ENCODE results near the gene DPEP2NB.
"Not testable (repeated sequence)": the region's sequence is repeated elsewhere in the genome, so short reads cannot be mapped to it uniquely, and the experiment has no call there.

Gene DPEP2NB

DNA sequence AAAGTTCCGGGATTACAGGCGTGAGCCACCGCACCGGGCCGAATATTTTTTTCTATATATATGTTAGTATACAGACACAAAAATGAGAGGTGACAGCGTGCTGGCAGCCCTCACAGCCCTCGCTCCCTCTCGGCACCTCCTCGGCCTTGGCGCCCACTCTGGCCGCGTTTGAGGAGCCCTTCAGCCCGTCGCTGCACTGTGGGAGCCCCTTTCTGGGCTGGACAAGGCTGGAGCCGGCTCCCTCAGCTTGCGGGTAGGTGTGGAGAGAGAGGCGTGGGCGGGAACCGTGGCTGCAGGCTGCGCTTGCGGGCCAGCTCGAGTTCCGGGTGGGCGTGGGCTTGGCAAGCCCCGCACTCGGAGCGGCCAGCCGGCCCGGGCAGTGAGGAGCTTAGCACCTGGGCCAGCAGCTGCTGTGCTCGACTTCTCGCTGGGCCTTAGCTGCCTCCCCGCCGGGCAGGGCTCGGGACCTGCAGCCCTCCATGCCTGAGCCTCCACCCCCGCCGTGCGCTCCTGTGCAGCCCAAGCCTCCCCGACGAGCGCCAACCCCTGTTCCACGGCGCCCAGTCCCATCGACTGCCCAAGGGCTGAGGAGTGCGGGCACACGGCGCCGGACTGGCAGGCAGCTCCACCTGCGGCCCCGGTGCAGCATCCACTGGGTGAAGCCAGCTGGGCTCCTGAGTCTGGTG, 33.6 kb downstream of the DPEP2NB start:
- no peak for DNase-seq (ENCODE audit: low spot score)

DNA sequence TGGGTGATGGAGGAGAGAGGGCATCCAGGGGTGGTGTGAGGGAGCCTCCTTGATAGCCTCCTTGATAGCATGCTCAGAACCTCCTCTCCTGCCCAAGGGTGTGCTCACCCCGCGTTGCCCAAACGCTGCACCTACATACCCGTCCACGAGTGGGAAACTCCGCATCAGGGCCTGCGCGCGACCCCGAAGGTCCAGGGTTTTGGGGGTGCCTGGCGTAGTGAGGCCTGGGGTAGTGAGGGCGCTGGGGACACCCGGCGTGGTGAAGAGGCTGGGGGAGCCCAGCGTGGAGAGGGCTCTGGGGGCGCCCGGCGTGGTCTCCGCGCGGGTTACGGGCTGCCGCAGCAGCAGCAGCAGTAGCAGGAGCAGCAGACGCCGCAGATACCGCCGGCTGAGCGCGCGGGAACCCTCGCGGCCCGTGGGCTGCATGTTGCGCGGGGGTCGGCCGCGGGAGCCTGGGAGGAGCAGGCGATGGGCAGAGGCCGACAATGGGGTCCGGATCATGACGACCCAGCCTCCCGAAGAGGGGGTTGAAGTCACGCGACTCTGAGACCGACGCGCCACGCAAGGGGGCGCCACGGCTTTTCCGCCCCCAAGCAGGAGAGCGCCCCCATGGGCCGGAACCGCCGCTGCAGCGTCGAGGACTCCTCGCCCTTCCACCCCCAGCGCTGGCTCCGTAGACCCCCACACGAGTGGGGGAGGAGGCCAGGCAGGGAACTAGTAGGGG, 35.6 kb downstream of the DPEP2NB start, which contains the start of gene DPEP3:
Gene DPEP3 (minus strand): TSS at position 545 of the 724 bp plus-strand sequence. CDS start 119 bp downstream, at position 426.
- no peak for DNase-seq (ENCODE audit: low spot score)

DNA sequence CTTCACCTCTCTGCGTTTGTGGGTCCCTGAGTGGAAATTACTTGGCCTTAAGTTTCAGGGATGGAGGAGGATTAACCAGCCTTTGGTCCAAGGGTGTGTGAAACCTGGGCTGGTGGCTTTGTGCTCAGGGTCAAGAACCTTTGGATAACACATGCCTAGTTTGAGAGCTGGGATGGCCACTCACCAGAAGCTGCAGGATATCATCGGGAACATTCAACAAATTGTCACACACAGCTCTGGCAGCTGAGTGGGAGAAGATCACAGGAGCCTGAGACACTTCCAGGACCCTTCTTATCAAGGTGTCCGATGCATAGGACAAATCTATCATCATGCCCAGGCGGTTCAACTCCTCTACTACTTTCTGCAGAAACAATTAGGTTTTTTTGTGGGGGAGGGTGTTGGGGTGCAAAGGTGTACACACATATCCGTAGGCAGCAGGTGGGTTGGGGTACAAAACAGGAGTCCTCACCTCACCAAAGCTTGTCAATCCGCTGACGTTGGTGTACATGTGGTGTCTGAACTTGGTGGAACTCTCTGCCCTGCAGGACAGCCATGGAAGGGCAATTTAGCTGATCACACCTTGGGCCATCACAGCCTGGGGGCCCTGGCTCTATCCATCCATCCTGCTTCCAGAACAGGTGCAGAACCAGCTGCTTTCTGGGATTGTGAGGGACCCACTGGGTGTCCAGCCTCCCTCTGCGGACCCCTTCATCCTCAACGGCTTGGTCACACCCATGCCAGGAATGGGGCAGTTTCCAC, 38.1 kb downstream of the DPEP2NB start:
- no peak for DNase-seq (ENCODE audit: low spot score)

DNA sequence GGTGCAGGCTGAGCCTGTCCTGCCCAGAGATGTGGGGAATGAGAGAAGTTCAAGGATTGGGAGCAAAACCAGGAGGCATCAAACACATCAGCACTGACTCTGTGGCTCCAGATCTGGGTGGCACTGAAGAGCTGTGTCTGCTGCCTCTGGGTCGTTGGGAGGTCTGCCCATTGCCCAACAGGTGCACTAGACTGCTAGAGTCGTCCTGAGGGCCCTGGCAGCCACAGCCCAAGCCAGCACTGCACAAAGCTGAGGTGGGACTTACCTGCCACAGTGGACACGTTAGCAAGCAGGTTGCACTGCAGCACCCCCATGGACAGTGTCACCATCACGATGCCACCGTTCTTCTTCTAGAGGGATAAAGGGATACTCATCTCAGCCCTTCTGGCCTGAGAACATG, 38.7 kb downstream of the DPEP2NB start:
- DNase-seq (ENCODE audit: low spot score) = no peak

DNA sequence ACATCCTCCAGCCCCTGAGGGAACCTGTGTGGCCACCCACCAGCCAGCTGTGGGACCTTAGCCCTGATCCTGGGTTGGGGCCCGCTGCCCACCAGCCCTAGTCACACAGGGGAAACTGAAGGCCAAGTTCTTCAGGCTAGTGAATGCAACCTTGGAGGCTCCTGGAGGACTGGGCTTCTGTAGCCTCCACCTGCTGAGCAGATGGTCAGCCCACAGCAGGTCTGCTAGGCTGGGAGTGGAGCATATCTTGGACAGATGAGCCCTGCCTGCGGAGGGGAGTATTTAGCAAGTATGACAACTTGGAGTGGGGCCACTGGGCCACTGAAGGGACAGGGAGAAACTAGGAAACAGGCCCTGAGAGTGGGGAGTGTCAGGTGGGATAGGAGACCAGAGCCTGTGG, 39.5 kb downstream of the DPEP2NB start:
- DNase-seq (ENCODE audit: low spot score) = no peak

DNA sequence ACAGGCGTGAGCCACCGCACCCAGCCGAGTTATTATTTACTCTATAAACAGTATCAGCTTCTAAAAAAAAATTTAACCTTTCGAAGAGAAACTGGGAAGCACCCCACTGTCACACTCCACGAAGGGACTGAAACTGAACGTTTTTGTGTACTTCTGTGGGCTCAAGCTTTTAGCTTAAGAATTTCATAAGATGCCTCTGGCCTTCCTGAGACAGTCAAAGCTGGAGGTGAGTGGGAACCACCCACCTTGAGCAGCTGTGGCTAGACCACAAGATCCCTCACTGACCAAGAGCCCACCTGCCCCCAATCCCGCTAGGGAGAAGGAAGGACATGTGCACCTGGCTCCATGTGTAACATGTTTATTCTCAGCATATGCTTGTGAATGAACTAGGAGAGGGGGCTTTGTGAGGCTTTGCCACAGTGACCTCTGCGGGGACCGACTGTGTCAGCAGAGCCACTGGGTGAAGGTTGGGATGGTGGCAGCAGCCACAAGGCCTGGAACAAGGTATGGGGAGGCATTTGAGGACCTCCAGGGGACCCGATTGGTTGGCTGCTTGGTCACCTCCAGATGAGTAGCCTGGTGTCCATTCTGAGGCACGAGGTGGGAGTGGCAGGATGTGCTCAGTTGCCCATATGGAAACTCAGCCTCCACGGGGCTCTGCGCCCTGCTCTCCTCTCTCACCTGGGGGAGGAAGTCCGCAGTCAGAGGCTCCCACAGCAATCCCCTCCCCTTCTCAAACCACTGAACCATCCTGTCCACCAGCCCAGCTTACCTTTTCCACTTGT, 40.2 kb downstream of the DPEP2NB start:
- no peak for DNase-seq (ENCODE audit: low spot score)

DNA sequence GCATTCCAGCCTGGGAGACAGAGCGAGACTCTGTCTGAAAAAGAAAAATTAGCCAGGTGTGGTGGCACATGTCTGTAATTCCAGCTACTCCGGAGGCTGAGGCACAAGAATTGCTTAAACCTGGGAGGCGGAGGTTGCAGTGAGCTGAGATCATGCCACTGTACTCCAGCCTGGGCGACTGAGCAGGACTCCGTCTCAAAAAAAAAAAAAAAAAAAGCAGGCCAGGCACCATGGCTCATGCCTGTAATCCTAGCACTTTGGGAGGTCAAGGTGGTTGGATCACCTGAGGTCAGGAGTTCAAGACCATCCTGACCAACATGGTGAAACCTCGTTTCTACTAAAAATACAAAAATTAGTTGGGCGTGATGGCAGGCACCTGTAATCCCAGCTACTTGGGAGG, 43.4 kb downstream of the DPEP2NB start:
- DNase-seq (ENCODE audit: low spot score) = not testable (repeated sequence)

DNA sequence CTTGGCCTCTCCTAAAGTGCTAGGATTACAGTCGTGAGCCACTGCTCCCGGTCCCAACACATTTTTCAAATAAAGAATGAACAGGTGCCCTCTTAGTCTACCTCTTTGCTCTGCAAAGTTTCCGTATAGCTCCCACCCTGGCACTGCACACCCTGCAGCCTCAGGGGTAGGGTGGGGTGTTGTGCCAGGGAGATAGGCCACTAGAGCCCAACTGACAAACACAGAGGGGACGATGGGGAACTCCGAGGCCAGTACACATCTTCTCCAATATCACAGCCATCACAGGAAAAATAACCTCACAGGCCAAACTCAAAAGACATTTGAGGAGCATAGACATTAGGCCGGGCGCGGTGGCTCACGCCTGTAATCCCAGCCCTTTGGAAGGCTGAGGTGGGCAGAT, 44.6 kb downstream of the DPEP2NB start:
- DNase-seq (ENCODE audit: low spot score) = no peak

DNA sequence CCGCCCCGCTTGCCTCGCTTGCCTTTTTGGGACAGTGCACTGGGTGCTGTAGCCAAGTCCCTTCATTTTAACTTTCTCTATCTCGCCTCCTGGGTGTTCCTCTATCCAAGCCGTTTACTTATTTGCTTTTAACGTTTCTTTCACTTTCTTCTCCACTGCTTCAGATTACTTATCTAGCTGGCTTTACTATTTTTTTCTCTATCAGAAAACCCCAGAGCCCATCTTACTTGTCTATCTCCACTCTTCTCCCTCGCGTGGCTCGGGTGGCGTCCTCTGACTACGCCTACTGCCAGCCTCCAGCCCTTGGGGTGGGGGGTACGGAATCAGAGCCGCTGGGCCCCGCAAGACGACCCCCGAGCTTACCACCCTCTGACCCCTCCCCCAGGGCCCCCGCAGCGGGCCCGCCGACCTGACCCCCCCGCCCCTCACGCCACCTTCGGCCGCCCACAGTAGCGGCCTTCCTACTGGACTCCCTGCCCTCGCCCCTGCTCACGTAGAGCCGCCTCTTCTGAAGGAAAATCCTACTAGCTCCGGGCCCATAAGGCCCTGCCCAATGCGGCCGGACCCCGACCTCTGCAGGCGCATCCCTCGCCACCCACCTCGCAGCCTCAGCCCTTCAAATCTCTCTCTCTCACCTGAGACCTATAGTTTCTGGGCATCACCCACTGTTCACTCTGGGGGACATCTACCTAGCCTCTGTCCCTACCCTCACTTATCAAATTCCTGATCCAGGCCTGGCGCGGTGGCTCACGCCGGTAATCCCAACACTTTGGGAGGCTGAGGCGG, 46.3 kb downstream of the DPEP2NB start:
- DNase-seq (ENCODE audit: low spot score) = peak; percentile 48

DNA sequence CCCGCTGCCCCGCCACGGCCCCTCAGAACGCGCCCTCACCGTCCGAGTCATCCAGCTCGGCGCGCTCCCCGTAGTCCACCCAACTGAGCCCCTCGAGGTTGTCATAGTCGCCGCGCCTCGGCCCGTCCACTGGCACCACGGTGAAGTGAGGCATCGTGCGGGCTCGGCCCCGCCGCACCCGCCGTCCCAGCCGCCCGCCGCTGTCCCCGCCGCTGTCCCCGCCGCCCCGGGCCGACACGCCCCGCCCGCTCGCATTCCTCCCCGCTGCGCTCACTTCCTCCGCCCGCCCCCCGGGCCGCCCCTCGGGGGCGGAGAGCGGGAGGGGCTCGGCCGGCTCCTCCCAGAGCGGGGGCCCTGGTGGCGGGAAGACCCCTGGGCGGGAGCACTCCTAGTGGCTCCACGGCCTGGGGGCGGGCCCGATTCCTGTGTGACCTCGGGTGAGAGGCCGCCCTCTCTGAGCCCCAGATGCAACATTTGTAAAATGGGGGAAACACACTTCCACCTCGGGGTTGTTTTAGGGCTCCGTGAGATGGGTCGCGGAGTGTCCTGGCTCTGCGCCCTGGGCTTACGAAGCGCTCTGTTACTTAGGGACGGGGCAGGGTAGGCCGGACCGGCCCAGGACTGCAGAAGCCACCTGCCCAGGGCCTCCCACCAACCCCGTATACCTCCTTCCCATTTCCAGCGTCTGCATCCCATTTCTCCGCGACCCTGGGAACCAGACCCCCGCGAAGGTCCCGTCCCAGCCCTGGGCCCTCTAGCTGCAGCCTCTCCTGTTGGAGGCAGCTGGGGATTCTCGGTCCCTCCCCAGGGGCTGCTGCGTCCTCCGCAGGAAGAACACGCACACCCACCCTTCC, 47.1 kb downstream of the DPEP2NB start, which contains the start of gene SLC12A4:
Gene SLC12A4 (minus strand): TSS at position 238 of the 854 bp plus-strand sequence. CDS start 84 bp downstream, at position 154.
- DNase-seq (ENCODE audit: low spot score) = peak; percentile 62

DNA sequence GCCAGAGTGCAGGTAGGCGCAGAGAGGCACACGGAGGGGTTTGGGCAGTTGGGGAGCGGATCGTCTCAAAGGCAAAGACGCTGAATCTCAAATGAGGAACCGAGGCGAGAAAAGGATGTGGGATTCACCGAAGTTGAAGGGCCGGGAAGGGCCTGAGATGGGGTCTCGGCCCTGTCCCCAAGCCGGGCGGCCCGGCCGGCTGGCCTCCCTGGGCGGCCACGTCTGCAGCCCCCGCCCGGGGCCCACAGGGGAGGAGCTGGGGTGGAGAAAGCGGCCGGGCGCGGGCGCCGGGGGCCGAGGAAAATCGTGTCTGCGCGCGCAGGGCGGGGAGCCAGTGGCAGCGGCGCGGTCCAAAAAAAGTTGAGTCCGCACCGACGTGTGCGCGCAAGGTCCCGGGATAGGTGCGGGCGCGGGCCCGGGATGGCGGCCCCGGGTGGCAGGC, 47.7 kb downstream of the DPEP2NB start:
- peak; percentile 41 for DNase-seq (ENCODE audit: low spot score)

DNA sequence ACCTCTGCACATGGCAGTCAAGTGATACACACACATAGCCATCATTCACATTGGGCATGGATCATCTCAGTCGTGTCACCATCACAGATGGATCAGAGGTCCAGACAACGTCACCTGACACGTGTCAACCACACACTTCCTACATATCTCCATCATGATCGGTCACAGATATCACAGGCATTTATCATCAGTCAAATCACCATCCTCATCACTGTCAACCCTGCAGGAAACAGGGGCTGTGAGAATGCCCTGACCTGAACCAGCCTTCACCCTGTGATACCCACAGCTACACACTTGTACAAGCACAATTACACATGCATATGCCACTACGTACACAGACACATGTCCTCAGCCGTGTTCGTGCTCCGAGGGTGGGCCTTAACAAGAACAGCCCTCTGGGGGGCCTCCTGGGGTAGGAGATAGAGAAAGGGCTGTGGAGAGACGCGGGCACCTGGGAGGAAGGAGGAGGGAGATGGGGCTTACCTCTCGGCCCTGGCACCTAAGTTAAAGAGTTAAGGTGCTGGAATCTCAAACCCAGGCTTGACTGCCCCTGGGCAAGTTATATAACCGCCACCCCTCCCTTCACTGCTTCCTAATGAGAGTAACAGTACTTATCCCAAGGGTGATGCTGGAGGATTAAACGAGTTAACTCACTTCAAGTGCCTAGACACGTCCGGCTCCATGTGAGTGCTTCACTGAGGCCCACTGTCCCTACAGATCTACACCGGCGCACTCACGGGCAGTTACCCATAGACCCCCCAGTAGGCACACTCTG, 48.3 kb downstream of the DPEP2NB start:
- peak; percentile 12 for DNase-seq (ENCODE audit: low spot score)

DNA sequence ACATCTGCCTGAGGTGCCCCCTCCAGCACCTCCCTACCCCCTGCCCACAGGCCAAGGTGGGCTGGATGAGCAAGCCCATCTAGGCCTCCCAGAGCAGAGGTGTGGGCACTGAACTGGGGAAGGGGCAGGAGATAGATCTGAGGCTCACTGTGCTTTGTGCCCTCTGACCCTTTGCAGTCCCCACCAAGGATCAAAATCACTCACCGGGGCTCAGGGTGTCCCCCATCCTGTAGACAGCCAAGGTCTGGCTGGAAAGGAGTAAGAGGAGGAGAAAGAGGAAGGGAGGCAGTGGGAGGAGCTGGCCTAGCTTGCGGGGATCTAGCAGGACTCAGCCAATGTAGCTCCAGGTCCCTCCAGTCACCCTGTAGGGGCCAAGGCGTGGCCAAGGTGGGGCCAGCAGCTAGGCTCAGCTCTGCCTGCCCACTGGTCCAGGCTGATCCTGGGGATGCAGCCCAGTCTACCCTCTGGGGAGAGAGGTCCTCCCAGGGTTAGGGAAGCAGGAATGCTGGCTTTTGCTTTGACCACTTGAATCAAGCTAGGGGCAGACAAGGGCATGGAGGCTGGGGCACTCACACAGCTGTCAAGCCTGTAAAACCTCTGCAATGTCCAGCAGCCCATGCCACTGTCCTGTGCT, 49.0 kb downstream of the DPEP2NB start:
- peak; percentile 15 for DNase-seq (ENCODE audit: low spot score)

DNA sequence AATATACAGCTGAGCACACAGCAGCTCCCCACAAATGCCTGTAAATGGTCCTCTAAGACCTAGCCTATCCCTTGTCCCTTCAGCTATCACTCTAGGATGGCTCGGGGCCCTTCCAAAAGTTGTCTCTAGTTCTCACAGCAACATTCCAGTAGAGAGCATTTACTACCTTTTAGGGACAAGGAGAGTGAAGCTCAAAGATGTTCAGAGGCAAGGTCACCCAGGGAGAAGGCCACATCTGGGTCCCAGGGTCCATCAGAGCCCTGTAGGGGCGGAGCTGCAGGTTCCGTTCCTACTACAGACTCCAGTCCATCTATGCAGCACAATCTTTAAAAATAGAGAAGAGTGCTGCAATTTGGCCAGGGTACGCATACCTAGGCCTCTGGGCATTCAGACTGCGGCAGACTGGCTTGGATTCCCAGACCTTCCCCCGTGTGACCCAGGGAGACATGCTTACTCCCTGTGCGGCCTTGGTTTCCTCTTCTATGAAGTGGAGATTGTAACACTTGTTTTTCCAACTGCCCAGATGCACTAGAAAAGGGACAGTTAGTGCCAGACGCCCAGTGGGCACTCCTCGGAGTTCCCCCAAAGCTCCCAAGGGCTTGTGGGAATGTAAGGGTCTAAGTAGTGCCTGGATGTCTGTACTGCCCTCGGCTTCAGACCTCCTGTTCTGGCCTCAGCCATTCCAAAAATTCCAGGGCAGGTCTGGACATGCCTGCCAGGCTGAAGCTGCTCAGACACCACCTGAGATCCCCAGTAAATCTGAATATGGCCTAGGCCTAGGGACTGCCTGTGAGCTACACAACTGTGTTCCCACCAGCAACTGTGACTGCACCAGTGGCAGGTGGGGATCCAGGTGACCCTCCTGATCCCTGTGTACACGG, 49.8 kb downstream of the DPEP2NB start:
- DNase-seq (ENCODE audit: low spot score) = no peak

DNA sequence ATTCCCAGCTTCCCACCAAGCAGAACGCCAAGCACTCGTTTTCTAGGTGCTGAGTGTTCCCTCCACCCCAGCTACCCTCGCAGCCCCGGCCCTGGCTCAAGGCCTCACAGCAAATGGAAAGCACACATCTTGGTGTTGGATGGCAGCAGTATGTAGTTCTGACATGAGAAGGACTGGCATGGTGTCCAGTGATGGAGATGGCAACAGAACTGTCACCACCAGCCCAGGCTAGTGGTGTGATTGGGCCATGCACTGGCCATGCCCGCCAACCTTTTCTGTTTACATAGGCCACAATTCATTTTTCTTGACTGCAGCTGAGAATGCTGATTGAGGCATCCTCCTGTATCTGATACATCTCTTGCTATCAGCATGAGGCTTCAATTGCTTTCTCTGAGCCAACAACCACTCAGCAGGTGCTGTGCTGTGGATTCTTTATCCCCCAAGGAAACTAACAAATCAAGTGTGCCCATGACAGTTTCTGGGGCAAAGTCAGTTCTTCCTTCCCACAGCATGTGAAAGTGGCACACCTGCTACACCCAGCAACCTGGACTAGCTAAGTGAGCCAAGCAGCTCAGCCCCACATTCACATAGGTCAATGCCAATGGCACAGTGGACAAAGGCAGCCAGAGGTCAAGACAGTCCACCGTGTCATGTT, 51.1 kb downstream of the DPEP2NB start:
- DNase-seq (ENCODE audit: low spot score) = no peak

DNA sequence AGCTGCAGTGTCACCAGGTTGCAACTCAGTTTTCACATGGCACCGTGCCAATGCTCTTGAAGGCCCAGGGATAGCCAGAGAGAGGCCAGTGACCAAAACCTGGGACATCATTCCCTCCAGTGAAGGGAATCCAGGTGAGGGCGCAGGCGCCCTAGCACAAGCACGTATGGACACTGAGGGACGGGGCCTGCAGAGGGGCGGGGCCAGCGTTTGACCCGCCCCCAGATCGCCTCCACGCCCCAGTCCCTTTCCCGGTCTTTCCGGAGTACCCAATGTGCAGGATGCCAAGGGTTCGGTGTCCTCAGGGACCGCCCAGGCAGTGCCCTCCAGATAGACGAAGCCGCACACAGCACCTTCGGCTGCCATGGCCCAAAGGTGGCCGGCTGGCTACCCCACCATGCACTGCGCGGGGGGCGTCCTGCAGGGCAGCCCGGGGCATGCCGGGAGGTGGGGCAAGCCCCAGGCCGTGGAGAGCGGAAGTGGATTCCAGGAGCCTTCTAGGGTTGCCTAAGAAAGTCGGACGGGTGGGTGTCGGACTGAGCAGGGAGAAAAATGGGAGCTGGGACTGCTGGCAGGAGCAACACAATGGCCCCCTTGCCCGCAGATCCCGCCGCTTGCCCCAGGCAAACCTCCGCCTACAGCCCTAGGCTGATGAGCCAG, 51.9 kb downstream of the DPEP2NB start:
- DNase-seq (ENCODE audit: low spot score) = no peak
